ENCODE results near the gene ZNF444. TPM values are rescaled to one million over a fixed set of nuclear protein-coding genes. Genes with fewer than 3 reads are reported as not detected.

Gene ZNF444
- total and polyA plus RNA-seq, 2 donors (not counting 3 experiments of a cell fraction or from before 2014, with no cell fraction given), result 37.2 to 41.7 TPM

GRCh38 chr19:56091751-56092546, 49.1 kb upstream of the ZNF444 start:
- intact Hi-C loops (cut with micrococcal nuclease), result no loop called here
- no TSS peak for BruUV-seq (replicated peaks)
- ChIA-PET CTCF (interaction anchor here (1.0 to 2.1 kb wide), 6 partner anchors 10 to 242 kb away, joined by 3 to 8 read pairs (median 4); no protein-coding TSS in a partner anchor), POLR2A (no interaction called here)
- Histone ChIP-seq H3K27me3 (ENCODE audit: control insufficient read depth in 2 of 2, insufficient read depth in 2 of 2, low read length in 2 of 2) (no peaks in the 10 kb centered on the region), H3K79me2 (ENCODE audit: control insufficient read depth, insufficient read depth, low read length) (peaks cover 24% of the 10 kb centered on the region), H3K9me3 (replicated peaks; ENCODE audit: control insufficient read depth, insufficient read depth, low read length) (no peaks in the 10 kb centered on the region), H3K9me1 (replicated peaks; ENCODE audit: control insufficient read depth, extremely low read depth, insufficient read depth, low read length) (no peaks in the 10 kb centered on the region), H3K4me3 (replicated peaks in 1 of 3; ENCODE audit: insufficient read depth in 1 of 3, low read depth in 1 of 3, low read length in 3 of 3) (no peak overlapping the region), H2AFZ (ENCODE audit: low read depth, low read length) (no peak overlapping the region), H3K36me3 (ENCODE audit: control insufficient read depth in 2 of 2, extremely low read depth in 1 of 2, insufficient read depth in 2 of 2, low read length in 2 of 2) (peaks cover 0 to 6% of the 10 kb centered on the region in 2 experiments), H3K9ac (replicated peaks; ENCODE audit: extremely low read depth, insufficient read depth, low read length) (no peak overlapping the region), H3K4me1 (ENCODE audit: control insufficient read depth, extremely low read depth, insufficient read depth, low read length) (no peaks in the 10 kb centered on the region), H3K27ac (ENCODE audit: insufficient read depth, low read depth, low read length) (no peak overlapping the region), H3K4me2 (ENCODE audit: insufficient read depth, low read length) (no peak overlapping the region), H4K20me1 (replicated peaks; ENCODE audit: control insufficient read depth, extremely low read depth, insufficient read depth, low read length) (no peaks in the 10 kb centered on the region)
- FAIRE-seq (no peak), DNase-seq (ENCODE audit: low read depth, low spot score) (no peak)
- dilution Hi-C loops (cut with MboI; ENCODE audit: extremely low pct_ligation_motif_present, low sequenced_read_pairs), result no loop called here
- TF ChIP-seq MAX (IDR thresholded peaks at IDR 0.05; ENCODE audit: insufficient read depth, insufficient read length) (no peak), JUN (IDR thresholded peaks at IDR 0.05; ENCODE audit: borderline replicate concordance, insufficient read depth, insufficient read length, low read depth) (no peak), POLR2A (IDR thresholded peaks at IDR 0.05; ENCODE audit: low read depth, low read length) (no peak), CTCF (IDR thresholded peaks at IDR 0.05; ENCODE audit: extremely low read depth in 1 of 2, insufficient read depth in 1 of 2, low read depth in 1 of 2, low read length in 2 of 2) (no peak), POLR2AphosphoS5 (IDR thresholded peaks at IDR 0.05; ENCODE audit: insufficient read depth, low read depth, low read length) (no peak), MYC (IDR thresholded peaks at IDR 0.05; ENCODE audit: low read depth, low read length) (no peak), FOS (IDR thresholded peaks at IDR 0.05; ENCODE audit: borderline replicate concordance, insufficient read depth, low read length) (no peak), GATA2 (IDR thresholded peaks at IDR 0.05; ENCODE audit: insufficient read depth, insufficient read length, low read depth, low read length) (no peak), EZH2 (IDR thresholded peaks at IDR 0.05; ENCODE audit: borderline replicate concordance, low read depth, low read length, severe bottlenecking) (no peak)

All from endothelial cell of umbilical vein (primary cell).